ENCODE measurements around the gene GPR152.

GPR152 gene

DNA sequence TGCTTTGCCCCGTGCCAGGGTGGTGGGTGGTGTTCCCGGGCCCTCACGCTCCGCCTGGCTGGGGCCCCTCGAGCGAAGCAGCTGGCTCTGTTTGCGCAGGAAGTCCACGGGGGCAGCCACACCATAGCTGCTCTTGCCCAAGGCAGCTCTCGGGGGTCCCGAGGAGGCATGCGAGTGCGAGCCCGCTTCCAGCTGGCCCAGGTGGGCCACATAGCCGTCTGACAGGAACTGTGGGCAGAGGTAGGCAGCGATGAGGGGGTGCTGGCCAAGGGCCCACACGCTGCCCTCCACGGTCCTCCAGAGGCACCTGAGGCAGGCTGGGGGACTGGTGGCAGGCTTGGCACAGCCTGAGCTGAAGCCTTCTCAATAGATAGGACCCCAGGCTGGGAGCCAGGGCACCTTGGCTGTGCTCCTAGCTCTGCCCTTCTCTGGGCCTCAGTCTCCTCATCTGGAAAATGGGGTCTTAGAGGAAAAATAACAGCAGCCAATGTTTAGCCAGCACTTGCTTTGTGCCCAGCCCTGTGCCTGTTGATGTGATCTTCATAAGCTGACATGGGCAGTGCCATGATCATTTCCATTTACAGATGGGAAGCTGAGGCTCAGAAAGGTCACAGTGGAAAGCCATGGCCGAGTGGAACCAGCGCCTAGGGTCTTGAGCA is 39.7 kb upstream of the GPR152 start:
- Histone ChIP-seq H3K27me3 (replicated peaks; ENCODE audit: insufficient read depth, low read length) (peaks cover 4% of the 10 kb centered on the region; the same call in 1 of the 2 replicates), H3K4me1 (ENCODE audit: low read length) (no peaks in the 10 kb centered on the region), H3F3A (ENCODE audit: insufficient read depth, low read length) (no peaks in the 10 kb centered on the region), H4K20me1 (ENCODE audit: insufficient read depth, low read length) (no peaks in the 10 kb centered on the region), H2AFZ (ENCODE audit: low read length) (no peak overlapping the region), H3K79me2 (ENCODE audit: low read length) (no peaks in the 10 kb centered on the region), H3K4me2 (ENCODE audit: low read depth, low read length) (no peak overlapping the region), H3K36me3 (replicated peaks; ENCODE audit: insufficient read depth, low read length) (no peaks in the 10 kb centered on the region), H3K4me3 (ENCODE audit: low read length) (no peak overlapping the region), H3K27ac (ENCODE audit: low read length) (no peak overlapping the region), H3K9me2 (replicated peaks; ENCODE audit: insufficient read depth, low read length) (no peaks in the 10 kb centered on the region), H3K9me3 (replicated peaks; ENCODE audit: insufficient read depth, low read length) (no peaks in the 10 kb centered on the region), H3K9ac (ENCODE audit: low read length) (no peak overlapping the region)
- DNase-seq: no peak
- TF ChIP-seq EZH2phosphoT487 (IDR thresholded peaks at IDR 0.05; ENCODE audit: low read length): no peak
- no peak for TF ChIP-seq EZH2 (optimal IDR thresholded peaks at IDR 0.05; ENCODE audit: low read depth, low read length)
- TF ChIP-seq, protein P1, sequence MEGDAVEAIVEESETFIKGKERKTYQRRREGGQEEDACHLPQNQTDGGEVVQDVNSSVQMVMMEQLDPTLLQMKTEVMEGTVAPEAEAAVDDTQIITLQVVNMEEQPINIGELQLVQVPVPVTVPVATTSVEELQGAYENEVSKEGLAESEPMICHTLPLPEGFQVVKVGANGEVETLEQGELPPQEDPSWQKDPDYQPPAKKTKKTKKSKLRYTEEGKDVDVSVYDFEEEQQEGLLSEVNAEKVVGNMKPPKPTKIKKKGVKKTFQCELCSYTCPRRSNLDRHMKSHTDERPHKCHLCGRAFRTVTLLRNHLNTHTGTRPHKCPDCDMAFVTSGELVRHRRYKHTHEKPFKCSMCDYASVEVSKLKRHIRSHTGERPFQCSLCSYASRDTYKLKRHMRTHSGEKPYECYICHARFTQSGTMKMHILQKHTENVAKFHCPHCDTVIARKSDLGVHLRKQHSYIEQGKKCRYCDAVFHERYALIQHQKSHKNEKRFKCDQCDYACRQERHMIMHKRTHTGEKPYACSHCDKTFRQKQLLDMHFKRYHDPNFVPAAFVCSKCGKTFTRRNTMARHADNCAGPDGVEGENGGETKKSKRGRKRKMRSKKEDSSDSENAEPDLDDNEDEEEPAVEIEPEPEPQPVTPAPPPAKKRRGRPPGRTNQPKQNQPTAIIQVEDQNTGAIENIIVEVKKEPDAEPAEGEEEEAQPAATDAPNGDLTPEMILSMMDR (IDR thresholded peaks at IDR 0.05; ENCODE audit: low read length): no peak

DNA sequence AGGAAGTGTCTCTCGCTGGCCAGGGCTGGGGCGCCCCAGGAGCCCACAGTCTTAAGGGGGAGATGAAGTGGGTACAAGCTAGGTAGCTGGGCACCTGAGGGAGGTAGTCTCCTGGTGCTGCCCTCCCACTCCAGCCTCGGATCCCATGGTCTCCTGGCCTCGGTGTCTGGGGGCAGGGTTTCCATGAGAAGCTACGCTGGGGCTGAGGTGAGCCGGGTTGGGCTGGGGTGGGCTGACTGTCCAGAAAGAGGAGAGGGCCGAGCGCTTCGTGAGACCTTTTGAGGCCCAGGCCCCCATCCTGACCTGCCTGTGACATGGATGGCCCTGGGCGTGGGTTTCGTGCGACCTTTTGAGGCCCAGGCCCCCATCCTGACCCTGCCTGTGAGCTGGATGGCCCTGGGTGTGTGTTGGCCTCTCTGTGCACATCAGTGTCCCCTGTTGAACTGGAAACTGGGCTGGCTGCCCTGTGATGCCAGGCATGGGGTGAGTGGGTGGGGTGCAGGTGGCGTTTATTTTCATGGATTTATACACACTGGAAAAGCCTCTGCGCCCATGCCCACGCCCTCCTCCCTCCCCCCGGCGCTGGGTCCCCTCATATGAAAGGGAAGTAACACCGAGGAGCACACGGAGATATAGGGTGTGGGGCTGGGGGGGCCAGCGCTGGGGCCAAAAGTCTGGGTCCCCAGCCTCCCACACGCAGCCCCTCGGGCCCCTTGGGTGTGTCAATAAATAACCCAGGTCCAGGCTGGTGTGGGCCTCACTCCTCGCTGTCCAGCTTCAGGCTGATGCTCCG is 38.9 kb upstream of the GPR152 start:
- H3K27ac ChIP-seq (ENCODE audit: low read length): no peak overlapping the region
- DNase-seq: no peak
- no peak overlapping the region for H3K9ac ChIP-seq (ENCODE audit: low read length)
- H3K4me1 ChIP-seq (ENCODE audit: low read length): peaks cover 4% of the 10 kb centered on the region
- H3K27me3 ChIP-seq (replicated peaks; ENCODE audit: insufficient read depth, low read length): no peaks in the 10 kb centered on the region
- TF ChIP-seq EZH2phosphoT487 (IDR thresholded peaks at IDR 0.05; ENCODE audit: low read length): no peak
- TF ChIP-seq EZH2 (optimal IDR thresholded peaks at IDR 0.05; ENCODE audit: low read depth, low read length): no peak
- TF ChIP-seq, protein P1 (IDR thresholded peaks at IDR 0.05; ENCODE audit: low read length): no peak
- H3F3A ChIP-seq (ENCODE audit: insufficient read depth, low read length): no peaks in the 10 kb centered on the region
- no peaks in the 10 kb centered on the region for H4K20me1 ChIP-seq (ENCODE audit: insufficient read depth, low read length)
- H3K9me2 ChIP-seq (replicated peaks; ENCODE audit: insufficient read depth, low read length): no peaks in the 10 kb centered on the region
- H2AFZ ChIP-seq (ENCODE audit: low read length): no peak overlapping the region
- peaks cover 5% of the 10 kb centered on the region for H3K79me2 ChIP-seq (ENCODE audit: low read length)
- no peaks in the 10 kb centered on the region for H3K36me3 ChIP-seq (replicated peaks; ENCODE audit: insufficient read depth, low read length)
- no peaks in the 10 kb centered on the region for H3K9me3 ChIP-seq (replicated peaks; ENCODE audit: insufficient read depth, low read length)
- no peak overlapping the region for H3K4me2 ChIP-seq (ENCODE audit: low read depth, low read length)
- H3K4me3 ChIP-seq (ENCODE audit: low read length): no peak overlapping the region

DNA sequence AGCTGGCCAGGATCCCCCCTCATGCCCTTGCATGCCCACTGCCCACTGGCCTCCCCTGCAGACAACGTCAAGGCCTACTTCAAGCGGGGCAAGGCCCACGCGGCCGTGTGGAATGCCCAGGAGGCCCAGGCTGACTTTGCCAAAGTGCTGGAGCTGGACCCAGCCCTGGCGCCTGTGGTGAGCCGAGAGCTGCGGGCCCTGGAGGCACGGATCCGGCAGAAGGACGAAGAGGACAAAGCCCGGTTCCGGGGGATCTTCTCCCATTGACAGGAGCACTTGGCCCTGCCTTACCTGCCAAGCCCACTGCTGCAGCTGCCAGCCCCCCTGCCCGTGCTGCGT is 38.2 kb upstream of the GPR152 start:
- Histone ChIP-seq H3K27ac (ENCODE audit: low read length) (no peak overlapping the region), H3K27me3 (replicated peaks; ENCODE audit: insufficient read depth, low read length) (no peaks in the 10 kb centered on the region), H3K36me3 (replicated peaks; ENCODE audit: insufficient read depth, low read length) (no peaks in the 10 kb centered on the region), H3K4me3 (ENCODE audit: low read length) (no peak overlapping the region), H3K9me3 (replicated peaks; ENCODE audit: insufficient read depth, low read length) (no peaks in the 10 kb centered on the region), H3K4me1 (ENCODE audit: low read length) (peaks cover 10% of the 10 kb centered on the region), H3K9me2 (replicated peaks; ENCODE audit: insufficient read depth, low read length) (no peaks in the 10 kb centered on the region), H3K79me2 (ENCODE audit: low read length) (peaks cover 8% of the 10 kb centered on the region), H4K20me1 (ENCODE audit: insufficient read depth, low read length) (no peaks in the 10 kb centered on the region), H3K9ac (ENCODE audit: low read length) (no peak overlapping the region), H2AFZ (ENCODE audit: low read length) (no peak overlapping the region), H3K4me2 (ENCODE audit: low read depth, low read length) (no peak overlapping the region), H3F3A (ENCODE audit: insufficient read depth, low read length) (no peaks in the 10 kb centered on the region)
- no peak for DNase-seq
- TF ChIP-seq EZH2phosphoT487 (IDR thresholded peaks at IDR 0.05; ENCODE audit: low read length): no peak
- TF ChIP-seq, protein P1 (IDR thresholded peaks at IDR 0.05; ENCODE audit: low read length): no peak
- no peak for TF ChIP-seq EZH2 (optimal IDR thresholded peaks at IDR 0.05; ENCODE audit: low read depth, low read length)
